Hepatocyte (in vitro differentiated cells): Measurements from ENCODE around the gene EGR4.

Source experiments
- CTCF ChIP-seq: fragments of 200-600 bp; sonication (generic); IDR thresholded peaks from 2 replicates; pipeline ENCODE4 v1.5.1; 2016; ENCODE audit warnings: antibody characterized with exemption, mild to moderate bottlenecking; ENCODE audit not compliant: poor library complexity
- EZH2 ChIP-seq: fragments of 200-600 bp; sonication (generic); IDR thresholded peaks from 2 replicates; pipeline ENCODE4 v1.6.1; 2016; ENCODE audit warnings: antibody characterized with exemption, mild to moderate bottlenecking, borderline replicate concordance

- TF ChIP-seq CTCF (no peak), EZH2 (no peak)
Observed at GRCh38 chr2:73324126-73324725, 30.9 kb upstream of the EGR4 start.
